HUDEP-2 (cell line): ENCODE measurements around the gene FLNC.

Experiments
- DNase-seq, 76 experiments: peaks; one replicate each; lab custom pipeline; 2025; ENCODE audit not compliant: unreplicated experiment in 76 of 76; lab: John Stamatoyannopoulos, UW

Gene FLNC

GRCh38 chr7:128831178-128831993, 1.2 kb downstream of the FLNC start:
- DNase-seq = peak in 1 of 76 experiments; percentile 9

- DNase-seq = peak in 1 of 76 experiments; percentile 7
These were observed 2.0 kb downstream of the FLNC start for GRCh38 chr7:128831994-128832879.

DNA sequence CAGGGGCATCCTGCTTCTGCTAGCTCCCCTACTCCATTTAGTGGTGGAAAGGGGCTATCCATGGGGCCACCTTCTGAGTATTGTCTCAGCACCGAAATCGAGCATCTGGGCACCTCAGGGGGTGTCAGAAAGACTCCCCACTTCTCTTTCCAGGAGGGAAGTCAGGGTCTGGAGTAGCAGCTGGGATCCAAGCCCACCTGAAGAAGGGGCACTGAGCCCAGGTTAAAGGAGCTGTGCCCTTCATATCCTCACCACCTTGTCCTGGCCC, 2.6 kb downstream of the FLNC start:
- no peak for DNase-seq

GRCh38 chr7:128833148-128833945, 3.1 kb downstream of the FLNC start:
- DNase-seq = no peak

GRCh38 chr7:128833946-128834325, 3.7 kb downstream of the FLNC start:
- no peak for DNase-seq

GRCh38 chr7:128835231-128835751, 5.1 kb downstream of the FLNC start:
- DNase-seq = no peak

DNA sequence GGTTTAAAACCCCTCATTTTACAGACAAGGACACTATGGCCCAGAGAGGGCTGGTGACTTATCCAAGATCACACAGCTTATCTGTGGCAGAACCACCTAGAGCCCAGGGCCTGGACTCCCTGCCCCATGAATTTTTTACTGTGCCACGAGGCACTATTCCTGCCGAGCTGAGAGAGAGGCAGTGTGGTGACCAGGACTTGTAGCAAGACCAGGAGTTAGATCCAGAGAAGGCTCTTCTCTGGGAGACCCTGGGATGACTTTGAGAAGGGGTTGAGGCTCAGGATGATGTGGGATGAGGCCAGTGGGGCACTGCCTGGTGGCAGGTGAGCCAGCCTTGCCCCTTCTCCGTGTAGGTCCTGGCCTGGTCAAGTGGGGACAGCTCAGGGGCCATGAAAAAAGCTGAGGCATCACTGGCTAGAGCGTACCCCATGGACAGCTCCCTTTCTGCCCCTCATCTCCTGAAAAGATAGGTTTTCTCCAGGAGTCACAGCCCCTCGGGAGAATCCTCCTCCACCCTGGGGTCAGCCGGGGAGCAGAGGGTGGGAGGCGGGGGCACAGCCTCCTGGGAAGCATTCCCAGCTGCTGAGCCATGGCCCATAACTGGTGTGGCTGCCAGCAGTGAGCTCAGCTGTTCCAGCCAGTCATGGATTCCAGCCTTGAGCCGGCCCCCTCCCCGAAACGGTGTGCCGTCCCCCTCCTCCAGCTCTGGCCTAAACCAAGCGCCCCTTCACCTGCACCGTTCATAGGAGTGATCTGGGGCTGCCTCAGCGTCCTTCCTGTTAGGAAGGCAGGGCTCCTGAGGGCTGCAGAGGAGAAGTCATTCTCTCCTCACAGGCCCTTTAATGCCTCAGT, 5.8 kb downstream of the FLNC start:
- no peak for DNase-seq

DNA sequence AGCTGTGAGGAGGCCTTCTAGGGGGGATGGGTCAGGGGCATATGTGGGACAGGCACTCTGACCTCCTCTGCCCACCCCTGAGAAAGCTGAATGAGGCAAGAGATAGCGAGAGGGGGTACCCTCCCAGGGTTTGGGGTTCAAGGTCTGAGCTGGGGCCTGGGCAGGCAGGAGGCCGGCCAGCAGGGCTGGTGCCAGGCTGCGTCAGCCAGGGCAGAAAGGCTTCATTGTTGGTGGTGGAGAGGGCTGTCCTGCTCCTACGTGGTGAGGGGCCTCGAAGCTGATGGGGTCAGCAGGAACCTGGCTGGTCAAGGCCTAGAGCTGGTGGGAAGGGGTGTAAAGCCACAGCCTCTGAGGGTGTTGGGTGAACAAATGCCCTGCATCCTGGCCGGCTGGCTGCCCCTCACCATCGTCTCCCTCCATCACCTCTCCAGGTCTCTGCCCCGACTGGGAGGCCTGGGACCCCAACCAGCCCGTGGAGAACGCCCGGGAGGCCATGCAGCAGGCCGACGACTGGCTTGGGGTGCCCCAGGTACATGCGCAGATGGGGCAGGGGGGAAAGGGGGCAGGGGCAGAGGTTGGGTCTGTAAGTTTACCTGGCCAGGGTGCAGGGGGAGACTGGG, 6.6 kb downstream of the FLNC start:
- no peak for DNase-seq

DNA sequence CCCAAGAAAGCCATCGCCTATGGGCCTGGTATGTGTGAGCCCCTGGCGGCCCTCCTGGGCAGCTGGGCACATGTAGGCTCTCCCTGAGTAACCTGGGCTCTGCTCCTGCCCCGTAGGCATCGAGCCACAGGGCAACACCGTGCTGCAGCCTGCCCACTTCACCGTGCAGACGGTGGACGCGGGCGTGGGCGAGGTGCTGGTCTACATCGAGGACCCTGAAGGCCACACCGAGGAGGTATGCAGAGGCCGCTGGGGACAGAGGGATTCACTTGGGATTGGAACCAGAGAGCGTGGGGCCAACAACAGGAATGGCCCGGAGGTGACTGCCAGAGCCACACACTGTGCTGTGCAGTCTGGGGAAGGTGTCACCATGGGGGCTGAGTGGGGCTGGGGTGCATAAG, 7.3 kb downstream of the FLNC start:
- no peak for DNase-seq

DNA sequence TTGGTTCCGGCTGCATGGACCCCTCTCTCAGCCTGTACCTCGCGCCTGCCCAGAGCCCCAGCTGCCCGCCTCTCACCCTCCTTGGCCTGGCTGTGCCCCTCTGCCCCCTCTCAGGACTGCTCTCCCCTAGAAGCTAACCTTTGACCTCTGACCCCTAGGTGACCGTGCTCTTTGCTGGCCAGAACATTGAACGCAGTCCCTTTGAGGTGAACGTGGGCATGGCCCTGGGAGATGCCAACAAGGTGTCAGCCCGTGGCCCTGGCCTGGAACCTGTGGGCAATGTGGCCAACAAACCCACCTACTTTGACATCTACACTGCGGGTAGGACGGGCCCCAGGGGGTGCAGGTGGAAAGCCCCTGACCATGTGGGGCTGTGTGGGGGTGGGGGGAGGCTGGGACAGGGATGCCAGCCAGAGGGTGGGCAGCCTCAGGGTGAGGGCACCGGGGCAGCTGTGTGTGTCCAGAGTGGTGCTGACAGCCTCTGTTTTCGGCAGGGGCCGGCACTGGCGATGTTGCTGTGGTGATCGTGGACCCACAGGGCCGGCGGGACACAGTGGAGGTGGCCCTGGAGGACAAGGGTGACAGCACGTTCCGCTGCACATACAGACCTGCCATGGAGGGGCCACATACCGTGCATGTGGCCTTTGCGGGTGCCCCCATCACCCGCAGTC, 8.0 kb downstream of the FLNC start:
- no peak for DNase-seq

- DNase-seq = no peak
These were observed 8.9 kb downstream of the FLNC start for GRCh38 chr7:128838981-128839731.

GRCh38 chr7:128839751-128840177, 9.6 kb downstream of the FLNC start:
- no peak for DNase-seq

DNA sequence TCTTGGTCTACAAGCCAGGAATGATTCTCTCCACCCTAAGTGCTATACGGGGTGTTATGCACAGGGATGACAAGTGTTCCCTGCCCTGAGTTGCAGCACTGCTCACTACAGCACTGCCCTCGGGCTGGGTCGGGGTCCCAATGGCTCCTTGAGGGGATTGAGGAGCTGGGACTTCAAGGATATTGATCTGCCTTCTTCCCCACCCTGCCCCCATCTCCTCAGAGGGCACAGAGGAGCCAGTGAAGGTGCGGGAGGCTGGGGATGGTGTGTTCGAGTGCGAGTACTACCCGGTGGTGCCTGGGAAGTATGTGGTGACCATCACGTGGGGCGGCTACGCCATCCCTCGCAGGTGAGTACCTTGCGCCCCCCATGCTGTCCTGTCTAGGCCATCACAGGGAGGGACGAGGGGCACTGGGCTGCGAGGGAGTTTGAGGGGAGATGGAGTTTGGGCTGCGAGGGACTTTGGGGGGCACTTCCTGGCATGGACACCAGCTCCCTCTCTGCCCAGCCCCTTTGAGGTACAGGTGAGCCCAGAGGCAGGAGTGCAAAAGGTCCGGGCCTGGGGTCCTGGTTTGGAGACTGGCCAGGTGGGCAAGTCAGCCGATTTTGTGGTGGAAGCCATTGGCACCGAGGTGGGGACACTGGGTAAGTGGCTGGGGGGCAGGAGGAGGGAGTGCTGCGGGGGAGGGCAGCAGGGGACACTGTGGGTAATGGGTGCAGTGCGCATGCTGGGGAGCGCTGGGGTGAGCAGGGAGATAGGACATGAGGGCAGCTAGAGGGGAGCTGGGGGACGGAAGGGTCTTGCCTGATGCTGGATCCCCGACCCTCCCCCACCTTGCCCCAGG, 10.3 kb downstream of the FLNC start:
- DNase-seq = no peak

DNA sequence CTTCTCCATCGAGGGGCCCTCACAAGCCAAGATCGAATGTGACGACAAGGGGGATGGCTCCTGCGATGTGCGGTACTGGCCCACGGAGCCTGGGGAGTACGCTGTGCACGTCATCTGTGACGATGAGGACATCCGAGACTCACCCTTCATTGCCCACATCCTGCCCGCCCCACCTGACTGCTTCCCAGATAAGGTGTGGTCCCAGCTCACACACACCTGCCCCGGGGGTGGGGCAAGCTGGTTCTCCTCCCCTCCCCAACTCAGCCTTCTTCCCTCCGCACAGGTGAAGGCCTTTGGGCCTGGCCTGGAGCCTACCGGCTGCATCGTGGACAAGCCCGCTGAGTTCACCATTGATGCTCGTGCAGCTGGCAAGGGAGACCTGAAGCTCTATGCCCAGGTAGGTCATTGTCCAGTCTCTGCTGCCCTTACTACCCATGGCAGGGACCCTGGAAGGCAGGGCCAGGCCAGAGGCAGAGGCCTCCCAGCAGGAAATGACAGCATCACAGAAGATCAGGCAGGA, 11.0 kb downstream of the FLNC start:
- no peak for DNase-seq

DNA sequence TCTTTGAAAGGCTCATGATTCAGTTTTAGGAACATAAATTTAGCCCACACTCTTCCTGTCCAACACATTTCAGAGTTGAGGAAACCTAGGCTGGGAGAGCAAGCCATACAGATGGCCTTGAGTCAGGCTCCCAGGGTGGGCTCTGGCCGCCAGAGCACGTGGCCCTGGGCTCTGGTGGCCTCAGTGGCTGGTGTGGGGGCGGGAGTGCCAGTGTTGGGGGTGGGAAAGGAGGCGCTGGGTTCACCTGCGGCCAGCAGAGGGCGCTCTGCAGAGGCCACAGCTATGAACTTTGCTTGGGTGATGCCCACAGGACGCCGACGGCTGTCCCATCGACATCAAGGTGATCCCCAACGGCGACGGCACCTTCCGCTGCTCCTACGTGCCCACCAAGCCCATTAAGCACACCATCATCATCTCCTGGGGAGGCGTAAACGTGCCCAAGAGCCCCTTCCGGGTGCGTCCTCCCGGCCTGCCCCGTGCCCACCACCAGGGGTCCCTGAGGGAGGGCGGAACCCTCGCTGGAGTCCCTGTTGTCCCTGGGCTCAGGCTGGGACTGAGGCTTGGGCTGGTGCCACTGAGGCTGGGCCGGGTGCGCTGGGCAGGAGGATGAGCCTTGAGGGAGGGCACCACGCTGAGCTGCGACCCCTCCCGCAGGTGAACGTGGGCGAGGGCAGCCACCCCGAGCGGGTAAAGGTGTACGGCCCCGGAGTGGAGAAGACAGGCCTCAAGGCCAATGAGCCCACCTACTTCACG, 11.9 kb downstream of the FLNC start:
- DNase-seq = peak in 52 of 76 experiments; percentile 1 to 66 (median 34)
